H1 (cell line): ENCODE measurements around the gene ZNF771. TPM values are rescaled to one million over a fixed set of nuclear protein-coding genes. Genes with fewer than 3 reads are reported as not detected.

ENCODE experiments used
- BRCA1 ChIP-seq: IDR thresholded peaks from 2 replicates; pipeline ENCODE4 v1.6.1; 2012; ENCODE audit warnings: low read depth, low read length, improper control_type of control experiment
- CBX5 ChIP-seq: fragments of 300-800, 300-1000 bp; sonication (generic); IDR thresholded peaks from 2 replicates; pipeline ENCODE4 v1.7.1; 2016; ENCODE audit warnings: antibody characterized with exemption, low read length, low read depth
- EP300 ChIP-seq, 2 experiments: IDR thresholded peaks; 1 replicate in 1 of 2; 2 replicates in 1 of 2; pipeline ENCODE4 v1.6.1; 2011 to 2012; ENCODE audit warnings: low read depth in 2 of 2, low read length in 2 of 2, mild to moderate bottlenecking in 2 of 2, borderline replicate concordance in 1 of 2, inconsistent platforms in 1 of 2, moderate library complexity in 1 of 2
- RBBP5 ChIP-seq: IDR thresholded peaks from 2 replicates; pipeline ENCODE4 v1.7.1; 2012; ENCODE audit warnings: low read depth, mild to moderate bottlenecking, inconsistent platforms, low read length, moderate library complexity, borderline replicate concordance
- polyA plus RNA-seq, 7 experiments: library from polyadenylated mRNA; depleted of rRNA in 3 of 7; stranded (reverse) in 5 of 7; unstranded in 2 of 7; fragments of >200 nt in 5 of 7; fragments of 200-250 nt in 2 of 7; gene quantifications; 1 replicate in 5 of 7; 2 replicates in 1 of 7; 4 replicates in 1 of 7; pipeline versions ENCODE4 v1.2.1 to v1.2.3, GENCODE V29; 2011 to 2013; ENCODE audit warnings: missing spikeins in 2 of 7, mixed read lengths in 2 of 7
- total RNA-seq: library from RNA; stranded (reverse); fragmentation: NEBNext Ultra II Directional; extraction: Animal tissue kit (Norgen Biotek cat#: 25700); gene quantifications from 2 replicates; pipeline ENCODE4 v1.2.1, GENCODE V29; 2021

ZNF771 gene
- total and polyA plus RNA-seq, 2 of the 8 experiments (the other 6 are each of a cell fraction or from before 2014, with no cell fraction given), result 10.6 to 15.7 TPM

DNA sequence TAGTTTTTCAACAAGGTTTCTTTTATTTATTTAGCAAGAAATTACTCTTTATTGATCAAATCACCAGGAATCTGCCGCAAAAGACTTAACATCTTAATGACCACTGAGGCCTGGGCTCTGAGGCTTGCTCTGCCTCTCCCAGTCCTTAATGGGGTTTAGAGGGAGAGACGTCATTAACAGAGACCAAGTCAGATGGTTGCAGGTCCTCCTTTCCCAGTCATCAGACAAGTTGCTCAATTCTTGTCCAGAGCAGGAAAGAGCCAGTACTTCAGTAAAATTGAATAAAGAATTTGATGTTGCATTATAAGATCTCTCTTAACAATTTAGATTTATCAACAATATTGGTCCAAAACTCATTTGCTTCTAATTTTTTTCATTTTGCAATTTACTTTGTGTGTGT is 36.2 kb downstream of the ZNF771 start (continued):
- TF ChIP-seq CBX5, result no peak
- no peak for TF ChIP-seq EP300 (IDR thresholded peaks at IDR 0.05; ENCODE audit: borderline replicate concordance in 1 of 2, low read depth in 2 of 2, low read length in 2 of 2)
- no peak for TF ChIP-seq BRCA1
- no peak for TF ChIP-seq RBBP5
